ENCODE results near the gene RLN1. TPM values are rescaled to one million over a fixed set of nuclear protein-coding genes. Genes with fewer than 3 reads are reported as not detected.

RLN1 gene
- total and polyA plus RNA-seq, 10 of the 15 experiments (the other 5 are each of a cell fraction or from before 2014, with no cell fraction given): 0.80 to 2.8 (median 1.9) TPM

DNA sequence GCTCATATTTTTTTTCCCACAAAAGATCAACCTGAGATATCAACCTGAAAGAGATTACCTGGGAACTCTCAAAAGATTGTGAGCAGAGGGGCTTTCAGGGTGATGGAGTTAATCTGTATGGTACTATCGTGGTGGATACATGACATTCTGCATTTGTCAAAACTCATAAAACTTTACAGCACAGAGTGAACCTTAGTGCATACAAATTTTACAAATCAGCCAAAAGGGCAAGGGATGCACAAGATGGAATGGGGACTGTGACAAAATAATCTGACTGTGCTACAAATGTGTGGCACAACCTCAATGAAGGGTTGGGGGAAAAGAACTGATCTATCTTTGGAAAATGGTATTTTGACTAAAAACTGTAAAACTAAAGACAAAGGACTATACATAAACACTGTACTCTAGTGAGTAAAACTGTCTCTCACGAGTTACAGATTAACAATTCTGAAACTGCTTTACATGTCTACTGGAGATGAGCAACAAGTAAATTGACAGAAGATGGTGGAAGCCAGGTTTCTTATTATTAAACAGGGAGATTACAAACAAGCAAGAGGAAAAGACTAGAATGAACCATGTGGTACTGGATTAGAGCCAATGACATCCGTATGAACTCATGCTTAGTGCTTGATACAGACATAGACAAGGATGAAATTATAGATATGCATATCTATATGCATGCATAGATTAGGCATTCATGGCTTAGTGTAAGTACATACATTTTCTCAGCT is 24.8 kb upstream of the RLN1 start (continued):
- TF ChIP-seq NRF1 (conservative IDR thresholded peaks at IDR 0.05; ENCODE audit: low read depth, low read length): no peak
- TF ChIP-seq KLF5 (IDR thresholded peaks at IDR 0.05; ENCODE audit: partially characterized antibody): no peak
- no peak for TF ChIP-seq RFX5 (IDR thresholded peaks at IDR 0.05; ENCODE audit: low read depth, low read length)
- no peak for TF ChIP-seq PML (IDR thresholded peaks at IDR 0.05; ENCODE audit: low read length)
- no peak for TF ChIP-seq ZBED1 (IDR thresholded peaks at IDR 0.05; ENCODE audit: borderline replicate concordance)
- no peak for TF ChIP-seq MTA3 (IDR thresholded peaks at IDR 0.05; ENCODE audit: borderline replicate concordance, low read length)
- TF ChIP-seq JUND (IDR thresholded peaks at IDR 0.05; ENCODE audit: low read depth, low read length): no peak

DNA sequence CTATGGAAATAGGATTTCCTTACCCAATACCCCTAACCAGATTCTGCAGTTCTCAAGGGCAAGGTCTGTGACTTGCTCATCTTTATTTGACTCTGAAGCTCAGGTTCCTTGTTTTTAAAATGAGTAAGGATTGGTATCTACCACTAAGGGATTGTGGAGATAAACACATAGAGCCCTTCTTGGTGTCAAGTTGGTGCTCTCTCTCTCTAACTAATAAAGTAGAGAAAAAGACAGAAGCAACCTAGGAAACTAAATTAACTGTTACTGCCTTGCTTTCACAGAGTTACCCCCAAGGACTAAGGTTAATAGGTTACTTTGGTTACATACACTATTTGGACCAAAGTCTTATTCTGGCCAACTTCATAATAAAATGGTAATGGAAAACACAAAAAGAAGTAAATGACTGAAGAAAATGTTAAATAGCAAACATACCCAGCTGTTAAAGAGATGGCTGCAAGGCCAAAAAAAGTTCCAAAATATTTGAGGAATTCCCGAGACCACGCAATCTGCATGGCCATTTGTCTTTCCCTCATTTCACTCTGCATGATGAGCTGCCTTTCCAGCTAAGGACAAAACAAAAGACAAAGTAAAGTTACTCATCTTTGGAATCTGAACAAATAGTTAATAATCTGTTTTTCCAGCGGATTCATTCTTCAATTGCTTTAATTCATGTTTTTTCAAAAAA is 21.8 kb upstream of the RLN1 start:
- H3K9me3 ChIP-seq (replicated peaks; ENCODE audit: control insufficient read depth, insufficient read depth, low read length): peaks cover 2% of the 10 kb centered on the region; the same call in 1 of the 3 replicates
- ChIA-PET SMC1A (ENCODE audit: uncharacterized antibody, unreplicated experiment) (interaction anchor here (0.8 to 3.9 kb wide), 6 partner anchors 9 to 258 kb away, joined by 3 to 12 read pairs (median 4); partner anchors contain the start of gene PLGRKT), RAD21 (ENCODE audit: unreplicated experiment) (interaction anchor here (0.6 to 0.8 kb wide), 2 partner anchors 61 to 239 kb away, joined by 3 read pairs; no protein-coding TSS in a partner anchor), POLR2A (interaction anchor here (0.9 kb wide), 1 partner anchor 10 kb away, joined by 3 read pairs; no protein-coding TSS in a partner anchor), CTCF (interaction anchor here (1.1 to 1.8 kb wide), 4 partner anchors 13 to 91 kb away, joined by 3 to 4 read pairs (median 3); no protein-coding TSS in a partner anchor)
- H3K4me1 ChIP-seq (ENCODE audit: control insufficient read depth, insufficient read depth, low read length): peaks cover 15% of the 10 kb centered on the region
- H2AFZ ChIP-seq (ENCODE audit: control insufficient read depth, low read depth, low read length): no peak overlapping the region
- in situ Hi-C loops (cut with MboI) (no loop called here), intact Hi-C loops (cut with micrococcal nuclease; ENCODE audit: unreplicated experiment) (loop anchor here (5.0 kb wide), 1 partner anchor 76 kb away; the partner anchor contains the start of gene PLGRKT)
- no peaks in the 10 kb centered on the region for H4K20me1 ChIP-seq (ENCODE audit: control insufficient read depth, insufficient read depth)
- WGBS (ENCODE audit: insufficient coverage, insufficient replicate concordance, low lambda C conversion rate, missing lambda C conversion rate): 96% methylated on average over 3 of the region's 3 CpGs
- no peaks in the 10 kb centered on the region for H3K79me2 ChIP-seq (ENCODE audit: control insufficient read depth, insufficient read depth, low read length)
- ATAC-seq: no peak
- DNase-seq (ENCODE audit: low read depth, low spot score): no peak
- no peaks in the 10 kb centered on the region for H3K27me3 ChIP-seq (replicated peaks in 1 of 2; ENCODE audit: control insufficient read depth in 2 of 2, insufficient read depth in 2 of 2, low read length in 1 of 2)
- H3K36me3 ChIP-seq (ENCODE audit: control insufficient read depth in 2 of 2, insufficient read depth in 2 of 2, low read length in 1 of 2): no peaks in the 10 kb centered on the region; a peak in 1 of 4 replicates
- H3K4me2 ChIP-seq (ENCODE audit: control insufficient read depth, insufficient read depth): no peak overlapping the region
- FAIRE-seq: no peak
- H3K4me3 ChIP-seq: no peak overlapping the region
- no peak overlapping the region for H3K27ac ChIP-seq (ENCODE audit: control insufficient read depth, insufficient read depth)
- no peak for TF ChIP-seq CHD1 (IDR thresholded peaks at IDR 0.05; ENCODE audit: low read depth, low read length)
- no peak for TF ChIP-seq NFIC (IDR thresholded peaks at IDR 0.05; ENCODE audit: low read depth, low read length)
- TF ChIP-seq ESRRA (IDR thresholded peaks at IDR 0.05; ENCODE audit: low read length): no peak
- no peak for TF ChIP-seq CBX5 (IDR thresholded peaks at IDR 0.05; ENCODE audit: low read depth)
- H3K9ac ChIP-seq (ENCODE audit: control insufficient read depth, insufficient read depth, low read length): no peak overlapping the region
- BruUV-seq (replicated peaks): no TSS peak
